Erythroblast (primary cell): ENCODE measurements around the gene CDT1.

Experiments
- GATA1 ChIP-seq: IDR thresholded peaks from 2 replicates; pipeline ENCODE4 v1.6.1; 2011; ENCODE audit warnings: low read depth, mild to moderate bottlenecking, control low read depth, low read length, moderate library complexity
- POLR2A ChIP-seq: IDR thresholded peaks from 2 replicates; pipeline ENCODE4 v1.6.1; 2011; ENCODE audit warnings: mild to moderate bottlenecking, low read length

- no peak for TF ChIP-seq POLR2A
- no peak for TF ChIP-seq GATA1
These were observed 25.0 kb upstream of the CDT1 start for GRCh38 chr16:88778541-88779065.
